Mucosa of stomach (tissue), 1 donor: ENCODE data around the gene FRMPD2.
"Not testable (repeated sequence)": the region's sequence is repeated elsewhere in the genome, so short reads cannot be mapped to it uniquely, and the experiment has no call there.

Source experiments
- H3K27me3 ChIP-seq: one replicate; pipeline ENCODE4 v1.7.0; 2013; ENCODE audit warnings: mild to moderate bottlenecking, low read length; ENCODE audit not compliant: control insufficient read depth, insufficient read depth
- H3K36me3 ChIP-seq: one replicate; pipeline ENCODE4 v1.7.0; 2013; ENCODE audit warnings: low read length; ENCODE audit not compliant: control insufficient read depth, insufficient read depth
- H3K4me1 ChIP-seq: one replicate; pipeline ENCODE4 v1.7.0; 2013; ENCODE audit warnings: mild to moderate bottlenecking, low read length; ENCODE audit not compliant: control insufficient read depth, insufficient read depth
- H3K4me3 ChIP-seq: one replicate; pipeline ENCODE4 v1.7.0; 2013; ENCODE audit warnings: low read length
- H3K9ac ChIP-seq: one replicate; pipeline ENCODE4 v1.7.0; 2013; ENCODE audit warnings: mild to moderate bottlenecking, low read length, moderate library complexity
- H3K9me3 ChIP-seq: one replicate; pipeline ENCODE4 v1.7.0; 2013; ENCODE audit warnings: mild to moderate bottlenecking, low read length, moderate library complexity; ENCODE audit not compliant: control insufficient read depth
- donor health status: Pancreatic carcinoma.

The FRMPD2 gene

DNA sequence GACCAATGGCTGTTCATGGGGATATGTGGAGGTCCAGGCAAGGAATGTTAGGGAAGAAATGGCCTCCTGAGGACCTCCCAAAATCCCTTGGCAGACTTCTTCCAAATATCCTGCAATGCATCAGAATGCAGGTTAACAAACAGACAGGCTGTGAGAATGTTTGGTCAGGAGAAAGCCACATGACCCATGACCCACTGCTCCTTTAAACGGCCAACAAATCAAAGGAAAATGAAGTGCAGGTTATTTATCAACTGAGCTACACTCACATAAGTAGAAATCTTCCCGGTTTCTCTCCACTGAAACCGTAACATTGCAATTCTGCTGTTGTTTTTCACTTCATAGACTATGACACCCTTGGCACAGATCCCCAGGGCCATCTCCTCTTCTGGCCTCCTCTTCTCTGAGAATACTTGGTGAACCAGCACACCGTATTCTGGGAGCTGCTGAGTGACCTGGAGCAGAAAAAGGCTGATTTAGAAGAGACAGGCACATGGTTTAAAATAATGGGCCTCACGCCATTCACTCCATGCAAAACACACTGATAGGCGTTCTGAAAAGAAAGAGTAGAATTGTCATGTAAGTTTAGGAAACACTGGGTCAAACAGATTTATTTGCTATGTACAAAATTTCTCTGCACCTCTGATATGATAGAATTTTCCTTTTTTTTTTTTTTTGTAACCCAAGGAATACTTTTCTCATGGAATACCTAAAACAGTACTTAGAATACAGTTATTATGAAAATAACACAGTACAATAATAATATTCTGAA is 67.8 kb downstream of the FRMPD2 start:
- no peaks in the 10 kb centered on the region for H3K4me1 ChIP-seq
- no peaks in the 10 kb centered on the region for H3K36me3 ChIP-seq
- H3K4me3 ChIP-seq: no peak overlapping the region
- H3K9me3 ChIP-seq: no peaks in the 10 kb centered on the region
- H3K9ac ChIP-seq: no peak overlapping the region
- H3K27me3 ChIP-seq: no peaks in the 10 kb centered on the region

DNA sequence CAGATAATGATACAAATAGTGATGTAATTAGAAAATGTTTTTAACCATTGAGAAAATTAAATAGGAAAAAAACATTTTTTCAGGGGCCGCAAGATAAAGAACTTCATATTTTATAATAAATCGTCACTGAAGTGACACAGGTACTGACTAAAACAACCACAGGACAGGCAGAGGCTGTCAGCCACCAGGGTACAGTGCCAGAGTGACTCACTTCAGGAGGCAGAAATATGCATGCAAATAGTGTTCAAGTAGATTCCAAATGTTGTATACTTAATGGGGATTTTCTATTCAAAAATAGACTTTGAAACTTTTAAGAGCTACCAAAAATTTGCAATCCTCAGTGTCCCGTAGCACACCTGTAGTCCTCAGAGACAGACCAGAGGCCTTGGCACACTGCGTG is 68.6 kb downstream of the FRMPD2 start:
- Histone ChIP-seq H3K9me3 (no peaks in the 10 kb centered on the region), H3K27me3 (no peaks in the 10 kb centered on the region), H3K36me3 (no peaks in the 10 kb centered on the region), H3K9ac (no peak overlapping the region), H3K4me1 (no peaks in the 10 kb centered on the region), H3K4me3 (no peak overlapping the region)

DNA sequence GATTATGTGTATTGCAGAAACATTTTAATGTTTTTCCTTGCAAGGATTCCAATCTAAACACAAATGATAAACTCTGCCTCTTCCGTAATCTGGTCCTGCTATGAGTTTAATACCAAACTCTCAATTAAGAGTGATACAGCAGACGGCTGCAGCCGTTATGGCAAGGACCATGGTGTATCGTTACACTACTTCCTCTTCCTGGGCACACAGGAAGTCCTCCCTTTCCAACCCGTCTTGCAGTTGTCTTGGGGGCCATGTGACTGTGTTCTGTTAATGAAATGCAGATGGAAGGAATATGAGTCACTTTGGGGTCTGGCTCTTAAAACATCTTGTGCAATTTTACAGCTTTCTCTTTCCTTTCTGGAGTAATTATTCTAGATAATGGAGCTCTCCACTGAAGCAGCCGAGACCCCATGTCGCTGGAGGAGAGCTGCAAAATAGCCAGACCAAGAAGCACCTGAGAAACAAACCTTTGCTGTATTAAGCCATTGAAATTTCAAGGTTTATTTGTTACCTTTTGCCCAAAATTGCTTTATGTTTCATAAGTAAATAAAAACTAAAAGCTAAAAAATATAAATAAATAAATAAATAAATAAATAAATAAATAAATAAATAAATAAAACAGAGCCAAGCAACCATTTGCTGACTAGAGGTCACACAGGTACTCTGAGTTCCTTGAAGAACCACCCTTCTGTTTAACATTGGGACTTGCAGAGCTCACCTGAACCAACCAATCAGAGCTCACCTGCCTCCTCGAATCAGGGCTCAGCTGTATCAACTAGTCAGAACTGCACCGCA is 74.7 kb downstream of the FRMPD2 start:
- Histone ChIP-seq H3K4me1 (peaks cover 5% of the 10 kb centered on the region), H3K9ac (no peak overlapping the region), H3K4me3 (no peak overlapping the region), H3K36me3 (no peaks in the 10 kb centered on the region), H3K27me3 (no peaks in the 10 kb centered on the region), H3K9me3 (no peaks in the 10 kb centered on the region)

DNA sequence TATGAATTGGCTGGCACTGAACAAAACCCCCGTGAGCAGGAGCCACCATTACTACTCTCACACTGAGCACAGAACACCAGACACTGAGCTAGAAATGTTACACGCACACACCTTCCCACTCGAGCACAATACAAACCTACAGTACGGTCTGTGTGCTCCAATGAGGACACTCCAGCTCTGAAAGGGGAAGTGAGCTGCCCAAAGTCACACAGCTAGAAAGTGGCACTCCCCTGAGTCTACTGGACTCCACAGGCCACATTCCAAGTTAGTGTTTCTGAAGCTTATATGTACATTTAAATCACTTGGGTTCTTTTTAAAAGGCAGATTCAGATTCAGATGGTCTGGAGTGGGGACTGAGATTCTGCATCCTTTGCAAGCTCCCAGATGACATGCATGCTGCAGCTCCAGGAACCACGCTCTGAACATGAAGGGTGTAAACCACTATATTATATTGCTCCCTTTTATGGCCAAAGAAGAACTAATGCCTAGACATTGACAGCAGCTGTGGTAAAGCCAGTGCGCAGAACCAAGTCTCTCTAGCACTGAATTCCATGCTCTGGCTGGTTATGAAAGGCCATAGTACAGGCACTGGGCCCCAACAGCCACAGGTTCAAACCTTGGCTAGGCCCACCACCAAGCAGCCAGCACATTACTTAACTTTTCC is 77.1 kb downstream of the FRMPD2 start:
- Histone ChIP-seq H3K4me1 (peaks cover 12% of the 10 kb centered on the region), H3K4me3 (no peak overlapping the region), H3K9ac (no peak overlapping the region), H3K27me3 (no peaks in the 10 kb centered on the region), H3K36me3 (no peaks in the 10 kb centered on the region), H3K9me3 (no peaks in the 10 kb centered on the region)

DNA sequence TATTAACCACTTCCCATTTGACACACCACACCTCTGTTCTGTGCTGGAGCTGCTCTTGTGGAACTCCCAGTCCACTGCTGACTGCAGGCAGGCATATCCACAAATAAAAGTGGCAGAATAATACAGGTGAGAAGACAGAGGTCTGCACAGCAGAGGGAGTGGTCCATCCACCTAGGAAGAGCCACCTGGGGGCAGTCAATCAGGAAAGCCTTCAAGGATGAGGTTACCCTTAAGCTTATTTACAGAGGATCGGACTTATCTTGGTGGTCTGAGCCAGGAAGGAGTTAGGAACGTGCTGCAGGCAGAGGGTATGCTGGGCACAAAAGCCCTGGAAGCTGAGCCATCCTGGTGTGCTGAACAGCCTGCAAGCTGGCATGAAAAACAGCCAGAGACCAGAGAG is 78.7 kb downstream of the FRMPD2 start:
- Histone ChIP-seq H3K9ac (no peak overlapping the region), H3K4me1 (peaks cover 12% of the 10 kb centered on the region), H3K9me3 (no peaks in the 10 kb centered on the region), H3K4me3 (no peak overlapping the region), H3K27me3 (no peaks in the 10 kb centered on the region), H3K36me3 (no peaks in the 10 kb centered on the region)

DNA sequence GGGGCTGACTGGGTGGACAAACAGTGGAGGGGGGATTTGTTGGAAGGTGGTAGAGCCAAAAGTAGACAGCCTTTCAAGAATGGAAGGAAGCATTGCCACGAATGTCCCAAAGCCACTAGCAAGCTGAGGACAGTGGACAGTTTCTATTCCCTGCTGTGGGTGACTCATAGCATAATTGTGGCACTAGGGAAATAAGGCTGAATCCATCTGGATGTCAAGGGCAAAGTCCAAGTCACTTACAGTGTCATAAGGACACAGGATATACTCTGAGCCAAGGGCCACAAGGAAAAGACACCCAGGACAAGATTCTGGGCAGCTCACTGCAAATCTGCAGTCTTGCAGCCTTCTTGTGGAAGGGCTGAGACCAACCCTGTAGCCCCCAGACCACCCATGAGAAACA is 79.7 kb downstream of the FRMPD2 start:
- Histone ChIP-seq H3K9ac (no peak overlapping the region), H3K36me3 (no peaks in the 10 kb centered on the region), H3K9me3 (no peaks in the 10 kb centered on the region), H3K4me1 (peaks cover 12% of the 10 kb centered on the region), H3K4me3 (no peak overlapping the region), H3K27me3 (no peaks in the 10 kb centered on the region)

DNA sequence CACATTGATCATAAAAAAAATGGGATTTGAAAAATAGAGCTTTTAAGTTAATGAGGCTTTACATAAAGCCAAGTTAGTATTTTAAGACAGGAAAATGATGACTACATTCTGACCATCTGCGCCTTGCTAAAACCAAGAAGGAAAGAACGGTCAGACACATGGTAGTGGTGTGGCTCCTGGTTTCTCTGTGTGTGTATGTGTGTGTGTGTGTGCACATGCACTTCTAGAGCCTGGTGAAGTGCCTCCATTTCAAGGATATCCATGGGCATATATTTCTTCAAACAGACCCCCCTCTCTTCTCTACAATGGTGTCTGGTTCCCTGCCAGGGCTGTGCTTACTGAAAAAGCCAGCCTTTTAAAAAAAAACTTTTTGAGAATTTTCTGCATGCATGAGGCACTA is 80.9 kb downstream of the FRMPD2 start:
- Histone ChIP-seq H3K4me3 (no peak overlapping the region), H3K9me3 (no peaks in the 10 kb centered on the region), H3K4me1 (peaks cover 12% of the 10 kb centered on the region), H3K27me3 (no peaks in the 10 kb centered on the region), H3K9ac (no peak overlapping the region), H3K36me3 (no peaks in the 10 kb centered on the region)

DNA sequence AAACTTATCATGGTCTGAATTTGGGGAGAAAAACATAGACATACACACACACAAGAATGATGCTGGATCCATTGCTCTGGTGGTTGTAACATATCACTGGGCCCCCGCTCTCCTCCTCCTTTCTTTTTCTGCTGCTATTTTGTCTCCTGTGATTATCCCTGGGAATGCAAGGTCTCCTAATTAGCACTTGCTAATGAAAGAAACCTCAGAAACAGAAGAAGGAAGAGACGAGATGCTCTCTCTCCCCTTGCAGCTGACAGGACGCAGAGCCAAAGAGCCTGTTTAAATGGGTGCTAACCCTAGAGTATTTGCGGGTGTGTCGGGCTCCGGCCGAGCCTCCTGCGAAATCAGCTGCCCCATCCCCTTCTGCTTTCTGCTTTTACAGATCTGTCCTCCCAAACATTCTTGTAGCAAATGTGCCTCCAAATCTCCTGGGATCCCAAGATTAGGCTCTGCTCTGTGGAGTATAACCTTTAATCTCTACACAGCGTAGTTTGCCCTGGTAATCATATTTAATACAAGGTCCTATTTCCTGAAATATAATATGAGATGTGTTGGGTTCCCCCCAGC is 81.5 kb downstream of the FRMPD2 start:
- H3K36me3 ChIP-seq: no peaks in the 10 kb centered on the region
- no peak overlapping the region for H3K4me3 ChIP-seq
- H3K4me1 ChIP-seq: peaks cover 12% of the 10 kb centered on the region
- H3K27me3 ChIP-seq: no peaks in the 10 kb centered on the region
- H3K9ac ChIP-seq: no peak overlapping the region
- H3K9me3 ChIP-seq: no peaks in the 10 kb centered on the region

DNA sequence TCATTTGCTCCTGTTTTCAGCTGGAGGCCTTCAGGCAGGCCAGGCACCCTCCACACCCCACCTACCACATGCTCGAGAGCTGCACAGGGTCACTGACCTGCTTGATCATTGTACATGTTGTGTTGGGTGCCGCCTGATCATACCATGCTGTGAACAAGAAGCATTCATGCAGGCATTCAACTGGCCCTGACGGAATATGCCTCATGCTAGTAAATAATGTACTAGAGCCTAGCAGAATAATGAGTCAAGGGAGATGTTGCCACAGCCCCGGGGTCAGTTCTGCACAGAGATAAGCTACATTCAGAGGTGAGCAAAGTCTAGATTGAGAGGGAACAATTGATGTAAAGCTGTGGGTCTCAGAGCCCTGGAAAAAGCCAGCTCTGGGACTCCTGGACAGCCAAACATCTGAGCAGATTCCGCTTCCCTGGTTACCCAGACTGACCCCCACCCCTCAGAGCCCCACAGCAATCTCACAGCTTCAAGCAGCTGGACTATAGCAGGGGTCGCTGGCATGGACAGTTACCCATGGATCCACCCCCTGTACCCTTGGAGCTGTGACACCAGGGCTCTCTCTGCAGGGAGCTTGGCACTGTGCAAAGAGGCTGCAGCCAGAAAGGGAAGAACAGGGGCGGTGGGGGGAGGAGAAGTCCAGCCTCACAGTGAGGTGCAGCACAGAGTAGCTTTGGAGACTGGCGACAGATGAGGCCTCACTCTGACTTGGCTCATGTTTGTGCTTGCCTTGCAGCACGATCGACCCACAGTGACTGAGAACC is 86.6 kb downstream of the FRMPD2 start:
- H3K4me1 ChIP-seq: no peaks in the 10 kb centered on the region
- H3K9ac ChIP-seq: no peak overlapping the region
- H3K9me3 ChIP-seq: no peaks in the 10 kb centered on the region
- no peaks in the 10 kb centered on the region for H3K36me3 ChIP-seq
- H3K27me3 ChIP-seq: peaks cover 2% of the 10 kb centered on the region
- no peak overlapping the region for H3K4me3 ChIP-seq

DNA sequence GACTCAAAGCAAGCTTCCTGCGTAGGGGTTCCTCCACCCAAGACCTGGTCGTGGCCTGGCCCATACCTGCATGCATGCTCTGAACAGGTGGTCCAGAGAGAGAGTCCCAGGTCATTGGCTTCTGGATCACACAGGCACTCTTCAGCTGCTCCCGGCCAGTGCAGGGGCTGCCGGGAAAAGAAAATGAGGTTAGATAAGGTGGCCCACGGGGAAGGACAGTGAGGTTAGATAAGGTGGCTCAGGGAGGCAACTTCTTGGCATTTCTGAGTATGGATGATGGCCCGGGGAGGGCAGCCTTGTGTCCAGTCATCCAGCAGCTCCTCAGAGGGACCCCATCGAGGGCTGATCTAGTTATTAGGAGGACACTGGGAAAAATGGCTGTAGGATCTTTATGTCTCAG is 87.4 kb downstream of the FRMPD2 start:
- no peaks in the 10 kb centered on the region for H3K4me1 ChIP-seq
- no peaks in the 10 kb centered on the region for H3K36me3 ChIP-seq
- no peak overlapping the region for H3K9ac ChIP-seq
- H3K4me3 ChIP-seq: no peak overlapping the region
- H3K9me3 ChIP-seq: no peaks in the 10 kb centered on the region
- H3K27me3 ChIP-seq: peaks cover 4% of the 10 kb centered on the region

DNA sequence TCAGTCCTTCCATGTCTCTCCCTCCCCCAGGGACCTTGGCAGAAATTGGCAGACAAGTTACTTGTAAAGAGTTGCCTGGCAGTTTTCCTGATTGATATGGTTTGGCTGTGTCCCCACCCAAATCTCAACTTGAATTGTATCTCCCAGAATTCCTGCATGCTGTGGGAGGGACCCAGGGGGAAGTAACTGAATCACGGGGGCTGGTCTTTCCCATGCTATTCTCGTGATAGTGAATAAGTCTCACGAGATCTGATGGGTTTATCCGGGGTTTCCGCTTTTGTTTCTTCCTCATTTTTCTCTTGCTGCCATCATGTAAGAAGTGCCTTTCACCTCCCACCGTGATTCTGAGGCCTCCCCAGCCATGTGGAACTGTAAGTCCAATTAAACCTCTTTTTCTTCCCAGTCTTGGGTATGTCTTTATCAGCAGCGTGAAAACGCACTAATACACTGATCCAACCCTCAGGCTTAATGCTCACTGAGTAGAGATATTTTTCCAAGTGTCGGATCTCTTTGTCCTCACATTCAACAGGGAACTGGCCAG is 88.2 kb downstream of the FRMPD2 start:
- H3K9ac ChIP-seq, H3K4me3 ChIP-seq, H3K27me3 ChIP-seq, H3K36me3 ChIP-seq, H3K9me3 ChIP-seq, H3K4me1 ChIP-seq: not testable (repeated sequence)
